Measurements from ENCODE around the gene PTPRN2.

DNA sequence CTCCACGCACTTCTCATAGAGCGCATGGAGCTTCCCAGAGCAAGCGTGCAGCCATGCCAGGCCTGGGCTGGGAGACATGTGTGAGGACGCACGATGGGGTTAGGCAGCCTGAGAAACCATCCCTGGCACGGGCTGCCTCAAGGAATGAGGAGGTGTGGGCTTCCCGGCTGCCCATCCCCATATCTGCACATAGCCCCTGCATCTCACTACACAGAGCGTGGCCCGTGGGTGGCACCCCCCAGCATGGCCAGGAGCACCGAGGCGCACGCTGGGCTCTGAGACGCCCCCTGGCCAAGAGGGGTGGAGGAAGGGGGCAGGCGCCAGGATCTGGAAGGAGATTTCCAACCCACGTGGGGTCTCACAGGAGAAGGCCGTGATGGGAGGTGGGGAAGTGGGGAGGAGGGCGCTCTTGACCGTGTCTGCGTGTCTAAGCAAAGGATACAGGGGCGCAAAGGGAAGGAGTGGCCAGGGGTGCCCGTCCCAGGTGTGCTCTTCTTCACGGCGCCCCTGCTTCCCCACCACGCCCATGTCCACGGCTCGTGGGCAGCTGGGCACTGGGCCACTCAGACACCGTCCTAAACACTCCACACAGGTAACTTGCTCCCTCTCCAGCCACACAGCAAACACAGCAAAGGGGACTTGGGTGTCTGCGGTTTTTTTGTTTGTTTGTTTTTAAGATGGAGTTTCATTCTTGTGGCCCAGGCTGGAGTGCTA, 340.5 kb downstream of the PTPRN2 start:
- TF ChIP-seq, protein P1, sequence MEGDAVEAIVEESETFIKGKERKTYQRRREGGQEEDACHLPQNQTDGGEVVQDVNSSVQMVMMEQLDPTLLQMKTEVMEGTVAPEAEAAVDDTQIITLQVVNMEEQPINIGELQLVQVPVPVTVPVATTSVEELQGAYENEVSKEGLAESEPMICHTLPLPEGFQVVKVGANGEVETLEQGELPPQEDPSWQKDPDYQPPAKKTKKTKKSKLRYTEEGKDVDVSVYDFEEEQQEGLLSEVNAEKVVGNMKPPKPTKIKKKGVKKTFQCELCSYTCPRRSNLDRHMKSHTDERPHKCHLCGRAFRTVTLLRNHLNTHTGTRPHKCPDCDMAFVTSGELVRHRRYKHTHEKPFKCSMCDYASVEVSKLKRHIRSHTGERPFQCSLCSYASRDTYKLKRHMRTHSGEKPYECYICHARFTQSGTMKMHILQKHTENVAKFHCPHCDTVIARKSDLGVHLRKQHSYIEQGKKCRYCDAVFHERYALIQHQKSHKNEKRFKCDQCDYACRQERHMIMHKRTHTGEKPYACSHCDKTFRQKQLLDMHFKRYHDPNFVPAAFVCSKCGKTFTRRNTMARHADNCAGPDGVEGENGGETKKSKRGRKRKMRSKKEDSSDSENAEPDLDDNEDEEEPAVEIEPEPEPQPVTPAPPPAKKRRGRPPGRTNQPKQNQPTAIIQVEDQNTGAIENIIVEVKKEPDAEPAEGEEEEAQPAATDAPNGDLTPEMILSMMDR (IDR thresholded peaks at IDR 0.05): no peak
- TF ChIP-seq YY1 (IDR thresholded peaks at IDR 0.05; ENCODE audit: low read depth): no peak
- no peak for TF ChIP-seq RAD21 (IDR thresholded peaks at IDR 0.05; ENCODE audit: low read length)
- no peak for TF ChIP-seq TAF1 (IDR thresholded peaks at IDR 0.05; ENCODE audit: borderline replicate concordance, low read depth, low read length)
- TF ChIP-seq RFX5 (IDR thresholded peaks at IDR 0.05; ENCODE audit: low read length): no peak
- TF ChIP-seq SIN3A (IDR thresholded peaks at IDR 0.05; ENCODE audit: borderline replicate concordance, low read depth, low read length): no peak
